Ovary (tissue), 9 donors: ENCODE results near the gene SHISA9. TPM values are rescaled to one million over a fixed set of nuclear protein-coding genes. Genes with fewer than 3 reads are reported as not detected.

Source experiments
- DNase-seq, 5 donors: peaks; one replicate each; pipeline ENCODE4 v3.0.0-alpha.2; 2019 to 2020
- H3K27ac ChIP-seq, 2 donors: fragments of 200-600 bp; one replicate each; pipeline versions ENCODE4 v1.5.1 to v1.8.0; 2019 to 2022
- H3K27me3 ChIP-seq: fragments of 200-600 bp; one replicate; pipeline ENCODE4 v1.8.0; 2022
- H3K36me3 ChIP-seq: fragments of 200-600 bp; sonication (generic); one replicate; pipeline ENCODE4 v1.5.1; 2019
- H3K4me1 ChIP-seq: one replicate; pipeline ENCODE4 v1.8.1; 2013; ENCODE audit warnings: mild to moderate bottlenecking, moderate library complexity; ENCODE audit not compliant: insufficient read depth
- H3K4me3 ChIP-seq: fragments of 200-600 bp; sonication (generic); one replicate; pipeline ENCODE4 v1.5.1; 2017
- H3K9me3 ChIP-seq, 2 donors: fragments of 200-600 bp in 1 of 2; sonication (generic) in 1 of 2; one replicate each; pipeline versions ENCODE4 v1.5.1 to v1.8.1; 2013 to 2019; ENCODE audit warnings: mild to moderate bottlenecking in 1 of 2, moderate library complexity in 1 of 2
- EP300 ChIP-seq: sonication (generic); formaldehyde crosslinking; IDR thresholded peaks from one replicate; pipeline ENCODE4 v1.6.1; 2017; ENCODE audit warnings: antibody characterized with exemption
- POLR2A ChIP-seq: fragments of 450-650 bp; IDR thresholded peaks from one replicate; pipeline ENCODE4 v1.6.1; 2017; ENCODE audit warnings: antibody characterized with exemption, mild to moderate bottlenecking, moderate library complexity
- WGBS, 3 donors: extraction: QIAGEN DNeasy Blood & Tissue Kit in 1 of 3; methylation state at CpG; one replicate each; pipeline versions ENCODE4 v1.1.5 to v1.1.7; 2013 to 2017; 5-methylcytosine and 5-hydroxymethylcytosine counted together
- intact Hi-C, 4 donors: fragments of 100-400 bp; cut with DNase I; formaldehyde crosslinking; loops; one replicate each; pipeline versions ENCODE4 v1.11.0 to v1.15.1; 2022 to 2023
- polyA plus RNA-seq, 2 donors: library from polyadenylated mRNA; stranded (reverse); fragments of 200-250 nt in 1 of 2; fragments of 350-450 nt in 1 of 2; fragmentation: Illumina TruSeq in 1 of 2; extraction: RNeasy Lipid Tissue Mini Kit (QIAGEN cat#74804) in 1 of 2; gene quantifications; one replicate each; pipeline ENCODE4 v1.2.3, GENCODE V29; 2013 to 2014
- total RNA-seq, 7 donors: library from RNA; depleted of rRNA in 2 of 7; stranded (reverse); fragments of >200 nt in 2 of 7; fragmentation: NEBNext Ultra II Directional in 3 of 7; extraction: Animal tissue kit (Norgen Biotek cat#: 25700) in 3 of 7; gene quantifications; one replicate each; pipeline versions ENCODE4 v1.1.0 to v1.2.4, GENCODE V29; 2016 to 2023
- TF ChIP-seq, protein P1 (sequence below), 3 donors: fragments of 450-650 bp in 2 of 3; fragments of 200-600 bp in 1 of 3; IDR thresholded peaks; one replicate each; pipeline versions ENCODE4 v1.5.1 to v1.8.0; 2016 to 2022; ENCODE audit warnings: antibody characterized with exemption in 3 of 3, mild to moderate bottlenecking in 1 of 3
- donor health status: DM: no; HTN: no; CAD: no; lungs with moderate emphysema.
- donor health status: DM: no; HTN: no; CAD: no.
- donor health status: Bipolar disorder and iron deficiency.
- donor health status: DM: yes; HTN: yes; CAD: no.
- donor health status: DM: no; HTN: no; CAD: no.
- donor health status: DM: yes; HTN: yes; CAD: no.

Gene SHISA9
- total and polyA plus RNA-seq, 9 donors = 0.03 to 0.47 (median 0.12) TPM; not detected in 3

DNA sequence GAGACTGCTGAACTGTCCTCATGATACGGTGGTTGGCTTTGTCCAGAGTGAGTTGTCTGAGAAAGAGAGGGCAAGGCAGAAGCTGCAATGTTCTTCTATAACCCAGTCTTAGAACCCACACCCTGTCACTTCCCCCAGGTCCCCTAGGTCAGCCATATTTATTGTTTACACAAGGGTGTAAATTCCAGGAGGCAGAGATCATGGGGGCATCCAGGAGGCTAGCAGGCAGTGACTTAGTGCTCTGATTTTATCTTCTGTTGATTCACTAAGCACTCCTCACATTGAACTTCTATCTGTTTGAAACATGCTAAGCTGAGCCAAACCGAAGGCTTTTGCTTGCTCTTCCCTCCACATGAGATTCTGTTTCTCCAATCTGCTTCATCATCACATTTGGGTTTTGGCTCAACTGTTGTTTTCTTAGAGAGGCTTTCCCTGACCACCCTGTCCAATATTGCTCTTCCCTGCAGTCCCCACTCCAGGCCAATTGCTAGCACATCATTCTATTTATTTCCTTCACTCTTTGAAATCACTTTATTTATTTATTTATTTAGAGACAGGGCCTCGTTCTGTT is 34.3 kb upstream of the SHISA9 start:
- DNase-seq = no peak
- intact Hi-C loops = no loop called here
- H3K27me3 ChIP-seq = no peaks in the 10 kb centered on the region
- H3K9me3 ChIP-seq = no peaks in the 10 kb centered on the region
- TF ChIP-seq POLR2A = no peak
- TF ChIP-seq EP300 = no peak
- TF ChIP-seq, protein P1, sequence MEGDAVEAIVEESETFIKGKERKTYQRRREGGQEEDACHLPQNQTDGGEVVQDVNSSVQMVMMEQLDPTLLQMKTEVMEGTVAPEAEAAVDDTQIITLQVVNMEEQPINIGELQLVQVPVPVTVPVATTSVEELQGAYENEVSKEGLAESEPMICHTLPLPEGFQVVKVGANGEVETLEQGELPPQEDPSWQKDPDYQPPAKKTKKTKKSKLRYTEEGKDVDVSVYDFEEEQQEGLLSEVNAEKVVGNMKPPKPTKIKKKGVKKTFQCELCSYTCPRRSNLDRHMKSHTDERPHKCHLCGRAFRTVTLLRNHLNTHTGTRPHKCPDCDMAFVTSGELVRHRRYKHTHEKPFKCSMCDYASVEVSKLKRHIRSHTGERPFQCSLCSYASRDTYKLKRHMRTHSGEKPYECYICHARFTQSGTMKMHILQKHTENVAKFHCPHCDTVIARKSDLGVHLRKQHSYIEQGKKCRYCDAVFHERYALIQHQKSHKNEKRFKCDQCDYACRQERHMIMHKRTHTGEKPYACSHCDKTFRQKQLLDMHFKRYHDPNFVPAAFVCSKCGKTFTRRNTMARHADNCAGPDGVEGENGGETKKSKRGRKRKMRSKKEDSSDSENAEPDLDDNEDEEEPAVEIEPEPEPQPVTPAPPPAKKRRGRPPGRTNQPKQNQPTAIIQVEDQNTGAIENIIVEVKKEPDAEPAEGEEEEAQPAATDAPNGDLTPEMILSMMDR (IDR thresholded peaks at IDR 0.05) = no peak
- no peak overlapping the region for H3K27ac ChIP-seq
- H3K4me1 ChIP-seq = no peaks in the 10 kb centered on the region
- no peaks in the 10 kb centered on the region for H3K36me3 ChIP-seq
- no peak overlapping the region for H3K4me3 ChIP-seq
- WGBS, 3 donors = 52 to 60% (median 55%) methylated on average over 3 of the region's 3 CpGs

DNA sequence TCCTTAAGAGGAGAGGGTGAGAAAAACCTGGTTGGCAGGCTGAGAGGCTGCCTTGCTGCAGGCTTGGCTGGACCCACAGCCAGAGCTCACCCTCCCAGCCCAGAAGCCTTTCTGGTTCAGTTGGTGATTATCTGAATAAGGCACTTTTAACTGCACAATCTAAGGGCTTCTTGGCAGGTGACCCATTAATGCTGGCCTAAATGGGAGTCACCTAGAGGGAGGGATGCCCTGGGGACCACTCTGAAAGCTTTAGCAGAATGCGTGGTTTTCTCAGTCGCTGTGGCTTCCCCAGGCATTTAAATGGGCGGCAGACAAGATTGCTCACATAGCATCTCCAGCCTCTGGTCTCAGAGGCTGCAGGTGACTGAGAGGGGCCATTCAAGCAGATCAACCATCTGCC is 33.2 kb upstream of the SHISA9 start:
- TF ChIP-seq POLR2A (no peak), EP300 (no peak)
- TF ChIP-seq, protein P1 (IDR thresholded peaks at IDR 0.05) = no peak
- intact Hi-C loops = no loop called here
- Histone ChIP-seq H3K9me3 (no peaks in the 10 kb centered on the region), H3K27me3 (no peaks in the 10 kb centered on the region), H3K27ac (no peak overlapping the region), H3K36me3 (no peaks in the 10 kb centered on the region), H3K4me1 (no peaks in the 10 kb centered on the region), H3K4me3 (no peak overlapping the region)
- 69 to 84% (median 81%) methylated on average over 3 of the region's 3 CpGs for WGBS, 3 donors
- DNase-seq = no peak

DNA sequence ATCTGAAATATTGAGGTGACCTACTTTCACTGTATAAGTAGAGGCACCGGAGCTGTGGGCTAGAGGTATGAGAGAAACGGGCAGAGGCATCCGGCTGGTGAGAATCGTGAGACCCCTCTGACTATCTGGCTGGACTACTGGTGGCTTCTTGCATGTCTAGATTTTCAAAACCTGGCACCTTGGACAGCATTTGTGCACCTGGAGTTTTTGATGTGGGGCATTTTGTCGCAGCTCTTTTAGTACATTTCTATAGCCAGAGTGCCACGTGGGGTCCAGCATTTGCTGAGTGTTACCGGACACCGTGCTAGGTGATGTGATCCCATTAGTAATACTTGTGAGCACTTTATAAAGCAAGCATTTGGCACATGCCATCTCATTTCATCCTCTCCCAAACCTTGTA is 32.6 kb upstream of the SHISA9 start:
- H3K9me3 ChIP-seq = no peaks in the 10 kb centered on the region
- H3K4me1 ChIP-seq = no peaks in the 10 kb centered on the region
- no peak overlapping the region for H3K4me3 ChIP-seq
- no peaks in the 10 kb centered on the region for H3K36me3 ChIP-seq
- no peak overlapping the region for H3K27ac ChIP-seq
- TF ChIP-seq, protein P1 (IDR thresholded peaks at IDR 0.05) = no peak
- TF ChIP-seq EP300 (no peak), POLR2A (no peak)
- WGBS, 3 donors = 80 to 87% (median 81%) methylated on average over 8 of the region's 8 CpGs
- H3K27me3 ChIP-seq = no peaks in the 10 kb centered on the region
- no peak for DNase-seq
- intact Hi-C loops = no loop called here

DNA sequence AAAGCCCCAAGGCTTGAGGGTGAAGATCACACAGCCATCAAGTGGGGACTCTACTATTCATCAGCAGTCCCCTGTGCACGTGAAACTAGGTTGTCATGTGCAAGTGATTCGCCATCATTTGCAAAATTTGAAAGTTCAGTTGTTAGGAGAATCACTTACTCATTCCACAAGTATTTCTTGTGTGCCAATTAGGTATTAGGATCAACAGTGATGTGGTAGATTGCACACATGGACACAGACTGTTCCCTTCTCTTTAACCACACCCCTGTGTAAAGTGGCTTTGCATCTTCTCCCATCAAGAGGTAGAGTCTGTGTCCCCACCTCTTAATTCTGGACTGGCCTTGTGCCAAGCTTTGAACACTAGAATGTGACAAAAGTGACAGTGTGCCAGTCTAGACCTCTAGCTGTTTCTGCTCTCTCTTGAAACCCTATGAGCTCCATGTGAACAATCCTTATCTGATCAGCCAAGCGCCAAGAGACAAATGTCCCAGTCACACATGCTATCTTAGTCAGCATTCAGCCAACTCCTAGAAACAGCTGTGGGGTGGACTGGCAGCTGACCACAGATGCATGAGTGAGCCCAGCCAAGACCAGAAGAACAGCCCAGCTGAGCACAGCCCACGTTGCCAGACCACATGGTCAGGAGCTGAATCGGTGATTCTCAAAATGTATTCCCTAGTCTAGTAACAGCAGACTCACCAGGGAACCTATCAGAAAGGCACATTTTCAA is 31.5 kb upstream of the SHISA9 start:
- H3K36me3 ChIP-seq = no peaks in the 10 kb centered on the region
- intact Hi-C loops = no loop called here
- 78 to 82% (median 82%) methylated on average over 5 of the region's 5 CpGs for WGBS, 3 donors
- H3K9me3 ChIP-seq = no peaks in the 10 kb centered on the region
- no peak overlapping the region for H3K27ac ChIP-seq
- H3K27me3 ChIP-seq = no peaks in the 10 kb centered on the region
- TF ChIP-seq POLR2A (no peak), EP300 (no peak)
- TF ChIP-seq, protein P1 (IDR thresholded peaks at IDR 0.05) = no peak
- no peaks in the 10 kb centered on the region for H3K4me1 ChIP-seq
- no peak overlapping the region for H3K4me3 ChIP-seq
- no peak for DNase-seq
